Measurements from ENCODE around the gene CDIP1.

DNA sequence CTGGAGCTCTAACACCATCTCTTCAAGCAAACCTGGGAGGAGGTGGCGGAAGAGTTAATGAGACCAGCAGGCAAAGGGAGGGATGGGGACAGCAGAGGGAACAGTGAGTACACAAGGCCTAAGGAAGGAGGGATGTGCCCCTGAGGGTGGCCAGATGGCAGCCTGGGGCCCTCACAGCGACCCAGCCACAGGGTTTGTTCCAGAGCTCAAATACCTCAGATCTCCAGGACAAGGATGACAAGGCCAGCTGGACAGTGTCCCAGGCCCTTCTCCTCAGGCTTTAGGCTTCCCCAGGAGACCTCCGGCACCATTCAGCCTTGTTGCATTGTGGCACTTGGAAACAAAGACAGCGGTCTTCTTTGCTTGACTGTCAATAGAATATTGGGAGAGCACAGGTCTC lies 14.9 kb downstream of the CDIP1 start:
- TF ChIP-seq POLR2A (IDR thresholded peaks at IDR 0.05): no peak
- TF ChIP-seq, protein P1, sequence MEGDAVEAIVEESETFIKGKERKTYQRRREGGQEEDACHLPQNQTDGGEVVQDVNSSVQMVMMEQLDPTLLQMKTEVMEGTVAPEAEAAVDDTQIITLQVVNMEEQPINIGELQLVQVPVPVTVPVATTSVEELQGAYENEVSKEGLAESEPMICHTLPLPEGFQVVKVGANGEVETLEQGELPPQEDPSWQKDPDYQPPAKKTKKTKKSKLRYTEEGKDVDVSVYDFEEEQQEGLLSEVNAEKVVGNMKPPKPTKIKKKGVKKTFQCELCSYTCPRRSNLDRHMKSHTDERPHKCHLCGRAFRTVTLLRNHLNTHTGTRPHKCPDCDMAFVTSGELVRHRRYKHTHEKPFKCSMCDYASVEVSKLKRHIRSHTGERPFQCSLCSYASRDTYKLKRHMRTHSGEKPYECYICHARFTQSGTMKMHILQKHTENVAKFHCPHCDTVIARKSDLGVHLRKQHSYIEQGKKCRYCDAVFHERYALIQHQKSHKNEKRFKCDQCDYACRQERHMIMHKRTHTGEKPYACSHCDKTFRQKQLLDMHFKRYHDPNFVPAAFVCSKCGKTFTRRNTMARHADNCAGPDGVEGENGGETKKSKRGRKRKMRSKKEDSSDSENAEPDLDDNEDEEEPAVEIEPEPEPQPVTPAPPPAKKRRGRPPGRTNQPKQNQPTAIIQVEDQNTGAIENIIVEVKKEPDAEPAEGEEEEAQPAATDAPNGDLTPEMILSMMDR (IDR thresholded peaks at IDR 0.05): no peak
- no peak for TF ChIP-seq POLR2AphosphoS5 (IDR thresholded peaks at IDR 0.05)

Data from prostate gland (tissue), 2 donors.